Mesothelial cell of epicardium (in vitro differentiated cells): ENCODE measurements around the gene ALKBH4. TPM values are rescaled to one million over a fixed set of nuclear protein-coding genes. Genes with fewer than 3 reads are reported as not detected.
"Not testable (repeated sequence)": the region's sequence is repeated elsewhere in the genome, so short reads cannot be mapped to it uniquely, and the experiment has no call there.

Experiments
- DNase-seq, 2 experiments: peaks; one replicate each; pipeline ENCODE4 v3.0.0; 2021; ENCODE audit warnings: low spot score in 2 of 2; ENCODE audit not compliant: unreplicated experiment in 2 of 2
- H3K27ac Mint-ChIP-seq: 2 replicates; pipeline ENCODE4 v1.8.0; 2021; ENCODE audit warnings: mixed read lengths
- H3K27me3 Mint-ChIP-seq: 2 replicates; pipeline ENCODE4 v1.8.0; 2021; ENCODE audit warnings: low read depth, mixed read lengths
- H3K36me3 Mint-ChIP-seq: 2 replicates; pipeline ENCODE4 v1.8.0; 2021; ENCODE audit warnings: mixed read lengths
- H3K4me1 Mint-ChIP-seq: 2 replicates; pipeline ENCODE4 v1.8.0; 2021; ENCODE audit warnings: mixed read lengths
- H3K4me3 Mint-ChIP-seq: 2 replicates; pipeline ENCODE4 v1.8.0; 2021; ENCODE audit warnings: mild to moderate bottlenecking, moderate library complexity, mixed read lengths
- H3K9me3 Mint-ChIP-seq: 2 replicates; pipeline ENCODE4 v1.8.0; 2021; ENCODE audit warnings: mixed read lengths
- total RNA-seq: library from RNA; stranded (reverse); gene quantifications from 3 replicates; pipeline ENCODE4 v1.2.1, GENCODE V29; 2021
- TF ChIP-seq, protein P1 (sequence below): fragments of 200-600 bp; sonication (generic); IDR thresholded peaks from one replicate; pipeline ENCODE4 v1.5.0; 2021; ENCODE audit warnings: antibody characterized with exemption; ENCODE audit not compliant: unreplicated experiment

The ALKBH4 gene
- total RNA-seq, 1 donor from 2014 or later, result 14.9 TPM

DNA sequence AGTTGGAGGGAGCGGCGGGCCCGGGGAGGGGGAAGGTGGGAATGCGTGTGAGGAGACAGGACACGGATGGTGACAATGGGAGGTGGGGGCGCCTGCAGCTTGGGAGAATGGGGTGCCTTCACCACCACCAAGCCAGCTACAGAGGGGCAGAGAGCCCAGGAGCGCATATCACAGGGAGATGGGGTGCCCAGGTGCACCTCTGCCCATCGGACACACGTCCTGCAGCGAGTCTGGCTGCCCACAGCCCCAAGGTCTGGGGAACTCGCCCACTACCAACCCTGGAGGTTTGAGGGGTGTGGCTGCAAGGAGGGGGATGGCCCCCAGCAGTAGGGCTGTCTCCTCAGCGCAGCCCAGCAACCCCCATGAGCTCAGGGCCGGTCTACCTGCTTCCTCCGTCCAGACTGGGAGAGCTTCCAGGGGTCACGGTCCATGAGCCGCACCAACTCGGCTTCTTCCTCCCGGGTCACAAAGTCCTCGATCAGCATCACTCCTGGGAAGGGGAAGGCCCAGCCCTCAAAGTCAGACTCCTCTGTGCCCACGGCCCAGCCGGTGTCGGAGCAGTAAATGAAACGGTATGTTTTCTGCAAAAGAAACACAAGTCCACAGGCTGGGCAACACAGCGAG lies 5.3 kb downstream of the ALKBH4 start:
- Mint-ChIP-seq H3K27ac (no peak overlapping the region), H3K4me3 (no peak overlapping the region), H3K9me3 (no peaks in the 10 kb centered on the region), H3K36me3 (peaks cover 6% of the 10 kb centered on the region), H3K27me3 (no peaks in the 10 kb centered on the region), H3K4me1 (peaks cover 8% of the 10 kb centered on the region)
- TF ChIP-seq, protein P1, sequence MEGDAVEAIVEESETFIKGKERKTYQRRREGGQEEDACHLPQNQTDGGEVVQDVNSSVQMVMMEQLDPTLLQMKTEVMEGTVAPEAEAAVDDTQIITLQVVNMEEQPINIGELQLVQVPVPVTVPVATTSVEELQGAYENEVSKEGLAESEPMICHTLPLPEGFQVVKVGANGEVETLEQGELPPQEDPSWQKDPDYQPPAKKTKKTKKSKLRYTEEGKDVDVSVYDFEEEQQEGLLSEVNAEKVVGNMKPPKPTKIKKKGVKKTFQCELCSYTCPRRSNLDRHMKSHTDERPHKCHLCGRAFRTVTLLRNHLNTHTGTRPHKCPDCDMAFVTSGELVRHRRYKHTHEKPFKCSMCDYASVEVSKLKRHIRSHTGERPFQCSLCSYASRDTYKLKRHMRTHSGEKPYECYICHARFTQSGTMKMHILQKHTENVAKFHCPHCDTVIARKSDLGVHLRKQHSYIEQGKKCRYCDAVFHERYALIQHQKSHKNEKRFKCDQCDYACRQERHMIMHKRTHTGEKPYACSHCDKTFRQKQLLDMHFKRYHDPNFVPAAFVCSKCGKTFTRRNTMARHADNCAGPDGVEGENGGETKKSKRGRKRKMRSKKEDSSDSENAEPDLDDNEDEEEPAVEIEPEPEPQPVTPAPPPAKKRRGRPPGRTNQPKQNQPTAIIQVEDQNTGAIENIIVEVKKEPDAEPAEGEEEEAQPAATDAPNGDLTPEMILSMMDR, result no peak
- no peak for DNase-seq

DNA sequence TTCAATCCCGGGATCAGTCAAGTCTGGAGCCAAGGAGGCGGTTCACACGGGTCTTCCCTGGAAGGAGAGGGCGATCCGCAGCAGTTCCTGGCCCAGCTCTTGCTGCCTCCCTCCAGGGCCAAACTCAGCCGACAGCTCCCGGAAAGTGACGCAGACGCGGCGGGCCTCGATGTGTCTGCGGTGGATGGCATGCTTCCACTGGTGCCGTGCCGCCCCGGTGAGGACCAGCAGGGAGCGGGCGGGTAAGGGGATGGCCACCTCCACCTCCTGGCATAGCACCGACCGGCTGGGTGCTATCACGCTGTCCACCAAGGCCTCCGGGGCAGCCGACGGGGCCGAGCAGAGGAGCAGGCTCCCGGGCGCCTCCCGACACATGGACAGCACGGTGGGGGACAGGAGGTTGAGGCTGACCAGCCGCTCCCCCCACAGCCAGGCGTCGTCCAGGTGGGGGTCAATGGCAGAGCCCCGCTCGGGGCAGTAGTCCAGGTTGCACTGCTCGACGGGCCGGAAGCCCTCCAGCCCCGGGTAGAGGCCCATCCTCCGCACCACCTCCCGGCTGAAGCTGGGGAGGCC lies 7.2 kb downstream of the ALKBH4 start:
- no peak overlapping the region for H3K27ac Mint-ChIP-seq
- H3K36me3 Mint-ChIP-seq, result peaks cover 6% of the 10 kb centered on the region
- TF ChIP-seq, protein P1, result no peak
- no peak for DNase-seq
- H3K9me3 Mint-ChIP-seq, result no peaks in the 10 kb centered on the region
- H3K27me3 Mint-ChIP-seq, result no peaks in the 10 kb centered on the region
- no peaks in the 10 kb centered on the region for H3K4me1 Mint-ChIP-seq
- no peak overlapping the region for H3K4me3 Mint-ChIP-seq

DNA sequence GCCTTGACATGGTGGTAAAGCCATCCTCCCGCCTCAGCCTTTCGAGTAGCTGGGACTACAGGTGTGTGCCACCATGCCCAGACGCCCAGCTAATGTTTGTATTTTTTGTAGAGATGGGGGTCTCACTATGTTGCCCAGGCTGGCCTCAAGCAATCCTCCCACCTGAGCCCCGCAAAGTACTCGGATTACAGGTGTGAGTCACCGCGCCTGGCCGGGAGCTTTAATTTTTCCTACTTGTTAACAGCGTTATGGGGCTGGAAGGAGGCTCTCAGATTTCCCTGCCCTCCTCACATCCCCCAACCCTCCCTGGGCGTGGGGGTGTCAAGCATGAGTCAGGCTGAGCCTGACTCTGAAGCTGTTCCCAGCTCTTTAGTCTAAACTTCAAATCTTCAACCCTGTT lies 8.3 kb downstream of the ALKBH4 start:
- Mint-ChIP-seq H3K27me3 (no peaks in the 10 kb centered on the region), H3K36me3 (peaks cover 6% of the 10 kb centered on the region), H3K4me1 (no peaks in the 10 kb centered on the region), H3K9me3 (no peaks in the 10 kb centered on the region), H3K4me3 (no peak overlapping the region), H3K27ac (no peak overlapping the region)
- no peak for DNase-seq
- TF ChIP-seq, protein P1, result no peak

DNA sequence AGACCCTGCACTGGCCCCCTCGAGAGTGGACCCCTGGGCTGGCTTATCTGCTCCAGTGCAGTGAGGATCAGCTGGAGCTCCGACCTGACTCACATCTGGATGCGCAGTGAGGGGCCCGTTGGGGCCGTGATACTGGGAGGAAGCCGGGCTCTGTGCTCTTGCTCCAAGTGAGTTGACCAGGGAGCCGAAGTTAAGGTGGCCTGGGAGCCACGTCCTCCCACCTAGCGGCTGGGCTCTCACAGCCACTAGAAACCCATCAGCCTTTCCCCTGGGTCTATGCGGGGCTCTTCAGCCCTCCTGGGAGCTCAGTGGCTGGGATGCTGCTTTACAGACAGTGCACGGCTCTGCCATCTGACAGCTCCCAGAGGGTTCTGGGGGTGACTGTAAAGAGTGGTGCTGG lies 9.1 kb downstream of the ALKBH4 start:
- Mint-ChIP-seq H3K27ac (no peak overlapping the region), H3K36me3 (peaks cover 6% of the 10 kb centered on the region), H3K4me3 (no peak overlapping the region), H3K9me3 (no peaks in the 10 kb centered on the region), H3K4me1 (no peaks in the 10 kb centered on the region), H3K27me3 (no peaks in the 10 kb centered on the region)
- TF ChIP-seq, protein P1, result no peak
- no peak for DNase-seq

DNA sequence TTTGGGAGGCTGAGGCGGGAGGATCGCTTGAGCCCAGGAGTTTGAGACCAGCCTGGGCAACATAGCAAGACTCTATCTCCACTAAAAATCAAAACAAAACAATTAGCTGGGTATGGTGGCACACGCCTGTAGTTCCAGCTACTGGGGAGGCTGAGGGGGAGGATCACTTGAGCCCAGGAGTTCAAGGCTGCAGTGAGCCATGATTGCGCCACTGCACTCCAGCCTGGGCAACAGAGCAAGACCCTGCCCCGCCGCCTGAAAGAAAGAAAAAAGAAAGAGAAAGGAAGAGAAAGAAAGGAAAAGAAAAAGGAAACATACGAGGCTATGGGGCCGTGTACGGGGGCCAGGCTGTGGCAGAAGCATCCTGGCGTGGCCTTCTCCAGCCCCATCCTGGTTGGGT lies 9.7 kb downstream of the ALKBH4 start:
- H3K36me3 Mint-ChIP-seq, H3K27ac Mint-ChIP-seq, H3K4me1 Mint-ChIP-seq, H3K4me3 Mint-ChIP-seq, H3K27me3 Mint-ChIP-seq, H3K9me3 Mint-ChIP-seq, DNase-seq: not testable (repeated sequence)

DNA sequence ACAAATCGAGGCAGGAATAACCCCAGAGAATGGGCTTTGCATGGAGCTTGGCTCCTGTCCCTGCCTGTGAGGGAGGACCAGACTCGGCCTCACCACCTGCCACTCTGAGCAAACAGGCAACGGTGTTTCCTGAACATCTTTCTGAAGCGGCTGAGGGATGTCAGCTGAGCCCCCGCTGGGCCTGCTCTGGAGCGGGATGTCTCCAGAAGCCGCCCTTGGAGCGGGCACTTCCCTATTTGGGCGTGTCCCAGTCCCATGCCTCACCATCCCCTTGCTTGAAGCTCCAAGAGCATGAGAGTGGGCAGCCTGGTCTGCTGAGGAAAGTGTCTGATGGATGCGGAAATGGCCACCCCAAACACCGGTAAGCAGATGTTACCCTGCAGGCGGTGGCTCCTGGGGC lies 10.2 kb downstream of the ALKBH4 start:
- H3K4me3 Mint-ChIP-seq, result no peak overlapping the region
- no peaks in the 10 kb centered on the region for H3K27me3 Mint-ChIP-seq
- no peak for DNase-seq
- H3K9me3 Mint-ChIP-seq, result no peaks in the 10 kb centered on the region
- no peak overlapping the region for H3K27ac Mint-ChIP-seq
- TF ChIP-seq, protein P1, result no peak
- peaks cover 5% of the 10 kb centered on the region for H3K36me3 Mint-ChIP-seq
- H3K4me1 Mint-ChIP-seq, result no peaks in the 10 kb centered on the region
